ENCODE data around the gene SAP130. TPM values are rescaled to one million over a fixed set of nuclear protein-coding genes. Genes with fewer than 3 reads are reported as not detected.

The SAP130 gene
- polyA plus RNA-seq, 1 of the 3 experiments (the other 2 are of a cell fraction), result 19.0 TPM

DNA sequence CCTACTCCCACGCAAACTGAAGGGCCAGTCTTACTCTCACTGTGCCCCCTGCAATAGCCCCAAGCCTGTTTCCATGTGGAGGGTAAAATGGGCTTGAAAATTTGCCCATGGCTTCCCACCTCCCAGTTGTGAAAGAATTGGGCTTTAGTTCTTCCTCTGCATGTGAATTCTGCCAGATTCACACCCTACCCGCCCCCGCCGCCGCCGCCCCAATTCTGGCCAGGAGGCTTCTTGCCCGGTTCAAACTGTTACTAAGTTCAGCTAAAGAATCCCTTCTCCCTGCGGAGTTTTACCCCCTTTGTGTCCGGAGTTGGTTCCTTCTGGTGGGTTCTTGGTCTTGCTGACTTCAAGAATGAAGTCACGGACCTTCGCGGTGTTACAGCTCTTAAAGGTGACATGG lies 25.5 kb upstream of the SAP130 start:
- Histone ChIP-seq H2AFZ (ENCODE audit: low read depth) (no peak overlapping the region), H3K9me2 (no peaks in the 10 kb centered on the region), H3K27me3 (ENCODE audit: insufficient read depth) (peaks cover 5% of the 10 kb centered on the region; the same call in 1 of the 2 replicates), H3F3A (replicated peaks; ENCODE audit: insufficient read depth) (no peaks in the 10 kb centered on the region), H3K4me2 (no peak overlapping the region), H3K36me3 (replicated peaks in 1 of 2; ENCODE audit: control insufficient read depth in 1 of 2, insufficient read depth in 2 of 2, low read length in 1 of 2) (no peaks in the 10 kb centered on the region), H3K9ac (no peak overlapping the region), H3K27ac (ENCODE audit: low read depth in 2 of 2, low read length in 1 of 2) (no peak overlapping the region), H3K79me2 (ENCODE audit: insufficient read depth) (no peaks in the 10 kb centered on the region), H3K9me3 (no peaks in the 10 kb centered on the region), H3K4me3 (ENCODE audit: low read depth in 2 of 2, low read length in 1 of 2) (no peak overlapping the region), H3K4me1 (ENCODE audit: control insufficient read depth in 1 of 2, insufficient read depth in 2 of 2, low read depth in 1 of 2, low read length in 1 of 2) (no peaks in the 10 kb centered on the region), H4K20me1 (ENCODE audit: insufficient read depth) (no peaks in the 10 kb centered on the region)
- POLR2A ChIA-PET, result no interaction called here
- DNase-seq, result no peak
- CTCF ChIA-PET, result interaction anchor here (2.1 kb wide), 1 partner anchor 10 kb away, joined by 13 read pairs; no protein-coding TSS in a partner anchor
- TF ChIP-seq NRF1 (IDR thresholded peaks at IDR 0.05; ENCODE audit: low read depth, low read length), result no peak
- TF ChIP-seq CHD2 (IDR thresholded peaks at IDR 0.05; ENCODE audit: low read length, partially characterized antibody), result no peak
- TF ChIP-seq RXRA (IDR thresholded peaks at IDR 0.05; ENCODE audit: borderline replicate concordance, low read depth), result no peak
- TF ChIP-seq, protein P1, sequence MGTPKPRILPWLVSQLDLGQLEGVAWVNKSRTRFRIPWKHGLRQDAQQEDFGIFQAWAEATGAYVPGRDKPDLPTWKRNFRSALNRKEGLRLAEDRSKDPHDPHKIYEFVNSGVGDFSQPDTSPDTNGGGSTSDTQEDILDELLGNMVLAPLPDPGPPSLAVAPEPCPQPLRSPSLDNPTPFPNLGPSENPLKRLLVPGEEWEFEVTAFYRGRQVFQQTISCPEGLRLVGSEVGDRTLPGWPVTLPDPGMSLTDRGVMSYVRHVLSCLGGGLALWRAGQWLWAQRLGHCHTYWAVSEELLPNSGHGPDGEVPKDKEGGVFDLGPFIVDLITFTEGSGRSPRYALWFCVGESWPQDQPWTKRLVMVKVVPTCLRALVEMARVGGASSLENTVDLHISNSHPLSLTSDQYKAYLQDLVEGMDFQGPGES (IDR thresholded peaks at IDR 0.05; ENCODE audit: low read depth, low read length), result no peak
- no peak for TF ChIP-seq TEAD4 (IDR thresholded peaks at IDR 0.05; ENCODE audit: borderline replicate concordance, insufficient read depth)
- no peak for TF ChIP-seq SMC3 (IDR thresholded peaks at IDR 0.05; ENCODE audit: low read depth, low read length)
- TF ChIP-seq ELF1 (IDR thresholded peaks at IDR 0.05), result no peak
- TF ChIP-seq NFIC (IDR thresholded peaks at IDR 0.05; ENCODE audit: borderline replicate concordance), result no peak
- TF ChIP-seq EP300 (IDR thresholded peaks at IDR 0.05; ENCODE audit: borderline replicate concordance in 1 of 2, low read depth in 1 of 2, low read length in 1 of 2), result no peak
- TF ChIP-seq, protein P2, sequence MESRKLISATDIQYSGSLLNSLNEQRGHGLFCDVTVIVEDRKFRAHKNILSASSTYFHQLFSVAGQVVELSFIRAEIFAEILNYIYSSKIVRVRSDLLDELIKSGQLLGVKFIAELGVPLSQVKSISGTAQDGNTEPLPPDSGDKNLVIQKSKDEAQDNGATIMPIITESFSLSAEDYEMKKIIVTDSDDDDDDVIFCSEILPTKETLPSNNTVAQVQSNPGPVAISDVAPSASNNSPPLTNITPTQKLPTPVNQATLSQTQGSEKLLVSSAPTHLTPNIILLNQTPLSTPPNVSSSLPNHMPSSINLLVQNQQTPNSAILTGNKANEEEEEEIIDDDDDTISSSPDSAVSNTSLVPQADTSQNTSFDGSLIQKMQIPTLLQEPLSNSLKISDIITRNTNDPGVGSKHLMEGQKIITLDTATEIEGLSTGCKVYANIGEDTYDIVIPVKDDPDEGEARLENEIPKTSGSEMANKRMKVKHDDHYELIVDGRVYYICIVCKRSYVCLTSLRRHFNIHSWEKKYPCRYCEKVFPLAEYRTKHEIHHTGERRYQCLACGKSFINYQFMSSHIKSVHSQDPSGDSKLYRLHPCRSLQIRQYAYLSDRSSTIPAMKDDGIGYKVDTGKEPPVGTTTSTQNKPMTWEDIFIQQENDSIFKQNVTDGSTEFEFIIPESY (IDR thresholded peaks at IDR 0.05; ENCODE audit: borderline replicate concordance, low read depth), result no peak
- TF ChIP-seq RCOR1 (IDR thresholded peaks at IDR 0.05; ENCODE audit: low read length), result no peak
- WGBS (ENCODE audit: low lambda C conversion rate), result 83% methylated on average over 12 of the region's 12 CpGs

DNA sequence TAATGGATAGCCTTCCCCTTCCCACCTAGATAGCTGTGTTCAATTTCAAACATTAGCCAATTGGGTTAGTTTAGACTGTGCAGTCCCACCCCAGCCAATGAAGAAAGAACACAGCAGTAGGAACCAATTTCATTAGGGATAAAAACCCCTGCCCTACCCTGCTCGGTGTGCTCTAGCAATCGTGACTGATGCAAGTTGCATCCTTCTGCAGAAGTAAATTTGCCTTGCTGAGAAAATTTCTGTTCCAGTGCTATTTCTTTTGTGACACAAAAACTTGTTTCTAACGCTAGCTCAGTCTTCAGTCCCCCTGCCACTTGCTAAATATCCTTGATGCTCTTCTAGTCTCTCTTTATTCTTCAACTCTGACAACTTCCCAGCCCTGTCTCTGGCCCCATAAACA lies 15.2 kb upstream of the SAP130 start:
- H2AFZ ChIP-seq (ENCODE audit: low read depth), result no peak overlapping the region
- H3K9ac ChIP-seq, result no peak overlapping the region
- H4K20me1 ChIP-seq (ENCODE audit: insufficient read depth), result no peaks in the 10 kb centered on the region
- WGBS (ENCODE audit: low lambda C conversion rate), result 1% methylated on average over 3 of the region's 3 CpGs
- DNase-seq, result no peak
- POLR2A ChIA-PET, result no interaction called here
- H3F3A ChIP-seq (replicated peaks; ENCODE audit: insufficient read depth), result no peaks in the 10 kb centered on the region
- no peaks in the 10 kb centered on the region for H3K36me3 ChIP-seq (replicated peaks in 1 of 2; ENCODE audit: control insufficient read depth in 1 of 2, insufficient read depth in 2 of 2, low read length in 1 of 2)
- no peak overlapping the region for H3K4me2 ChIP-seq
- no peaks in the 10 kb centered on the region for H3K9me2 ChIP-seq
- H3K4me3 ChIP-seq (ENCODE audit: low read depth in 2 of 2, low read length in 1 of 2), result no peak overlapping the region
- no peaks in the 10 kb centered on the region for H3K4me1 ChIP-seq (ENCODE audit: control insufficient read depth in 1 of 2, insufficient read depth in 2 of 2, low read depth in 1 of 2, low read length in 1 of 2)
- no peak overlapping the region for H3K27ac ChIP-seq (ENCODE audit: low read depth in 2 of 2, low read length in 1 of 2)
- H3K79me2 ChIP-seq (ENCODE audit: insufficient read depth), result no peaks in the 10 kb centered on the region
- H3K9me3 ChIP-seq, result peaks cover 12% of the 10 kb centered on the region; the same call in 1 of the 2 replicates
- CTCF ChIA-PET, result interaction anchor here (0.8 kb wide), 1 partner anchor 20 kb away, joined by 3 read pairs; no protein-coding TSS in a partner anchor
- no peaks in the 10 kb centered on the region for H3K27me3 ChIP-seq (ENCODE audit: insufficient read depth)
- TF ChIP-seq EZH2phosphoT487 (IDR thresholded peaks at IDR 0.05; ENCODE audit: borderline replicate concordance, low read depth), result no peak
- TF ChIP-seq FOXJ3 (CRISPR knock-in tag; IDR thresholded peaks at IDR 0.05), result no peak
- TF ChIP-seq EP300 (IDR thresholded peaks at IDR 0.05; ENCODE audit: borderline replicate concordance in 1 of 2, low read depth in 1 of 2, low read length in 1 of 2), result no peak
- TF ChIP-seq, protein P3, sequence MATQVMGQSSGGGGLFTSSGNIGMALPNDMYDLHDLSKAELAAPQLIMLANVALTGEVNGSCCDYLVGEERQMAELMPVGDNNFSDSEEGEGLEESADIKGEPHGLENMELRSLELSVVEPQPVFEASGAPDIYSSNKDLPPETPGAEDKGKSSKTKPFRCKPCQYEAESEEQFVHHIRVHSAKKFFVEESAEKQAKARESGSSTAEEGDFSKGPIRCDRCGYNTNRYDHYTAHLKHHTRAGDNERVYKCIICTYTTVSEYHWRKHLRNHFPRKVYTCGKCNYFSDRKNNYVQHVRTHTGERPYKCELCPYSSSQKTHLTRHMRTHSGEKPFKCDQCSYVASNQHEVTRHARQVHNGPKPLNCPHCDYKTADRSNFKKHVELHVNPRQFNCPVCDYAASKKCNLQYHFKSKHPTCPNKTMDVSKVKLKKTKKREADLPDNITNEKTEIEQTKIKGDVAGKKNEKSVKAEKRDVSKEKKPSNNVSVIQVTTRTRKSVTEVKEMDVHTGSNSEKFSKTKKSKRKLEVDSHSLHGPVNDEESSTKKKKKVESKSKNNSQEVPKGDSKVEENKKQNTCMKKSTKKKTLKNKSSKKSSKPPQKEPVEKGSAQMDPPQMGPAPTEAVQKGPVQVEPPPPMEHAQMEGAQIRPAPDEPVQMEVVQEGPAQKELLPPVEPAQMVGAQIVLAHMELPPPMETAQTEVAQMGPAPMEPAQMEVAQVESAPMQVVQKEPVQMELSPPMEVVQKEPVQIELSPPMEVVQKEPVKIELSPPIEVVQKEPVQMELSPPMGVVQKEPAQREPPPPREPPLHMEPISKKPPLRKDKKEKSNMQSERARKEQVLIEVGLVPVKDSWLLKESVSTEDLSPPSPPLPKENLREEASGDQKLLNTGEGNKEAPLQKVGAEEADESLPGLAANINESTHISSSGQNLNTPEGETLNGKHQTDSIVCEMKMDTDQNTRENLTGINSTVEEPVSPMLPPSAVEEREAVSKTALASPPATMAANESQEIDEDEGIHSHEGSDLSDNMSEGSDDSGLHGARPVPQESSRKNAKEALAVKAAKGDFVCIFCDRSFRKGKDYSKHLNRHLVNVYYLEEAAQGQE (IDR thresholded peaks at IDR 0.05; ENCODE audit: low read depth, low read length), result no peak
- TF ChIP-seq MEF2A (IDR thresholded peaks at IDR 0.05; ENCODE audit: borderline replicate concordance, low read depth), result no peak
- TF ChIP-seq TAF1 (IDR thresholded peaks at IDR 0.05; ENCODE audit: borderline replicate concordance, low read depth, low read length), result no peak
- no peak for TF ChIP-seq RCOR1 (IDR thresholded peaks at IDR 0.05; ENCODE audit: low read length)
- TF ChIP-seq FOSL2 (IDR thresholded peaks at IDR 0.05; ENCODE audit: borderline replicate concordance, low read depth), result no peak
- TF ChIP-seq GABPA (IDR thresholded peaks at IDR 0.05; ENCODE audit: low read depth), result no peak
- TF ChIP-seq TEAD4 (IDR thresholded peaks at IDR 0.05; ENCODE audit: borderline replicate concordance, insufficient read depth), result no peak
- TF ChIP-seq, protein P2 (IDR thresholded peaks at IDR 0.05; ENCODE audit: borderline replicate concordance, low read depth), result no peak
- no peak for TF ChIP-seq POLR2AphosphoS5 (IDR thresholded peaks at IDR 0.05; ENCODE audit: low read depth, low read length)
